ENCODE results near the gene XPO6. TPM values are rescaled to one million over a fixed set of nuclear protein-coding genes. Genes with fewer than 3 reads are reported as not detected.
A peak's percentile ranks its signal among the peaks of the same experiment; 100 is the strongest.

Gene XPO6
- total RNA-seq, 8 experiments from 2014 or later = 61.4 to 150 (median 82.2) TPM

DNA sequence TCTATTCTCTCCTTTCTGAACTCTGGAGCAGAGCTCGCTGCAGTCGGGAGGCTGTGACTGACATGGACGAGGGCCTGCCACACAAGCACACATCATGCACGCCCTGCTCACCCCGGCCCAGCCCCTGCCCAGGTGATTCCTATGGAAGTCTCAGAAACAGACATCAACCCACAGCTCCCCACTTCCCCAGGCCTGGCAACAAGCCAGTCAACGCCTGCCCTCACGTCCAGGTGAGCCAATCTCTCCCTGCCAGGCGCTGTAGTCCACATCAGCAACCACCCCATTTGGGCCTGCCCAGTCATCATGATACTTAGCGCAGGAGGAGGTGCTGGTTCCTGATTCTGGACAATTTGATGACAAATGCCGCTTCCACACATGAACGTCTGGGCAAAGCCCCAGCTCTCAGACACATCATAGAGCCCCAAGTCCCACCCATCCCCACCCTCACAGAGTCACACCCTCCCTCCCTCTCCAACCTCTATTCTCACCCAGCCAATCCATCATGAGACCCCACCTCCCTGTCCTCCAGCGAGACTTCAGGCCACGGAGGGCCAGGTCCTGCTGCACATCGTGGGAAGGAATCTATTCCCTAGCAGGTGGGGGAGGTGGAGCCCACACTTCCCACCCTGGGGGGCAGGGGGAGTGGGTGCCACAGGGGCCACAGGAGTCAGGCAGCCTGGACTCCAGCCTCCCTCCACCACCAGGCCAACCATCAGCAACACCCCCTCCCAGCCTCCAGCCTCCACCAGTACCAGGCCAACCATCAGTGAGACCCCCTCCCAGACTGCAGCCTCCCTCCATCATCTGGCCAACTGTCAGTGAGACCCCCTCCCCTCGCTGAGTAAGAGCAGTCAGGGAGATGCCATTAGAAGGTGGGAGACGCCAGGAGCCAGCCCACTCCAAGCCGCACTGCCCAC is 114.5 kb downstream of the XPO6 start:
- ATAC-seq (replicated peaks in 6 of 8) = peak in 7 of 8 experiments; percentile 29 to 83 (median 61)
- Histone ChIP-seq H3K4me1 (replicated peaks in 1 of 2) (peaks cover 4 to 14% of the 10 kb centered on the region in 2 donors), H3K27ac (peak overlapping the region in 1 of 2 donors; percentile 16), H3K4me3 (no peak overlapping the region)
- WGBS, 10 experiments = 75 to 100% (median 89%) methylated on average over 2 to 4 of the region's 17 CpGs; no CpG with 5 or more reads in 6 of the 10 experiments
- in situ Hi-C loops (cut with MboI; ENCODE audit: low pct_unique_long_range_greater_than_20kb in 2 of 9, low sequenced_read_pairs in 9 of 9, unreplicated experiment in 9 of 9) = no loop called here

DNA sequence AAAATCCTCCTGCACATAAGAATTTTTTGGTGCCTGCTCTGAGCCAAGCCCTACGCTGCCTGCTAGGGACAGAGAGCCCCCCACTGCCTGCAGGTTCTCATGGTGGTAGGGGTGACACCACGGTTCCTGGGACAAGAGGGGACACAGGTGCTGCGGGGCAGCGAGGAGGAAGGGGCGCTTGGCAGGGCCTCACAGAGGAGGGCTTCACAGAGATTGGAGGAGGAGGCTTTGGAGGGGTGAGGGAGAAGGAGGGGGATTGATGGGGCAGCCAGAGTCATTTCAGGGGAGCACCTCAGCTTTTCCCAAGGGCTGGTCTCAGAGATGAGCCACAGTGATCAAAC is 118.4 kb downstream of the XPO6 start:
- Histone ChIP-seq H3K27ac (no peak overlapping the region), H3K4me3 (no peak overlapping the region), H3K4me1 (replicated peaks in 1 of 2) (peaks cover 4 to 14% of the 10 kb centered on the region in 2 donors)
- WGBS, 10 experiments = 80 to 100% (median 100%) methylated on average over 1 to 2 of the region's 5 CpGs; no CpG with 5 or more reads in 7 of the 10 experiments
- ATAC-seq (replicated peaks in 6 of 8) = no peak
- in situ Hi-C loops (cut with MboI; ENCODE audit: low pct_unique_long_range_greater_than_20kb in 2 of 9, low sequenced_read_pairs in 9 of 9, unreplicated experiment in 9 of 9) = no loop called here

DNA sequence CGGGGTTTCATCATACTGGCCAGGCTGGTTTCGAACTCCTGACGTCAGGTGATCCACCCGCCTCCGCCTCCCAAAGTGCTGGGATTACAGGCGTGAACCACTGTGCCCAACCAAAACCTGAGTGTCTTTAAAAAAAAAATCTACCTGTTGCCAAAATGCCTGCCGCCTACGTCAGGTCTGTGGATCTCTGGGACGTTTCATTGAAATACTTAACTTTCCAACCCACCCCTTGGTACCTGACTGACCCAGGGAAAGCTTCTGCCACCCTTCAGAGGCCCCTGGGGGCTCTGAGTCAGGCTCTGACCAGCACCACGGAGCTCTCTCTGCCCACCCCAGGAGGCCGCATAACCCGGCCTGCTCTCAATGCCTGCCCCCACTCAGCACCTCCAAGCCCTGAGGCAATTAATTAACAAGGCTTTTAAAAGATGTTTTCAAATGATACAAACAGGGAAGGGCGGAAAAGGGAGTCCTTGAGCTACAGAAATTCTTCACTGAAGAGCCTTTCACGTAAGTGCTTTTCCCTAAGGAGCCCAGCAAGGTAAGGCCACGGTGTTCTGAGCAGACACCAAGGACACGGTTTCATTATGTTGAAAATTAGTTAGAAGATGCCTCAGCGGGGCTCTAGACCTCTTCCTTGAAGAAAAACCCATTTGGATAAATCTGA is 118.9 kb downstream of the XPO6 start:
- in situ Hi-C loops (cut with MboI; ENCODE audit: low pct_unique_long_range_greater_than_20kb in 2 of 9, low sequenced_read_pairs in 9 of 9, unreplicated experiment in 9 of 9) = no loop called here
- no peak overlapping the region for H3K4me3 ChIP-seq
- peaks cover 4 to 14% of the 10 kb centered on the region in 2 donors for H3K4me1 ChIP-seq (replicated peaks in 1 of 2)
- whole genome bisulfite sequencing, 10 experiments = 62 to 100% (median 63%) methylated on average over 1 to 16 of the region's 17 CpGs; no CpG with 5 or more reads in 1 of the 10 experiments
- ATAC-seq (replicated peaks in 6 of 8) = peak in 2 of 8 experiments; percentile 11 to 37
- H3K27ac ChIP-seq = no peak overlapping the region

DNA sequence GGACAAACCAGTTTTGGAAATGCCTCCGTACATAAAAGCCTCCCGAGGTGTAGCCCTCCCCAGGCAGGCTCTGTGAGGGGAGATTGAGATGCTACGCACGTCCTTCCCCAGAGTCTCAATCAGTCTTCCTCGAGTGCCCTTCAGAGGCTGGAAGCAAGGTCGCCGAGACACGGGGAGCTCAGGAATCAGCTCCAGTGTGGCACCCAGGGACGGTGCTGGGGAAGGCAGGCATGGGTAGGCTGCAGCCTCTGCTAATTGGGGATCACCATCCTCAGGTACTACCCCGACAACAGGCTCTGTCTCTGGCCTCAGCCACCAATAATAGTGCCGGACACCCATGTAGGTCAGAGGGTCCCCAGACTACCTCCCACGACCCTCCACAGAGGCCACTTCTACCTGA is 120.1 kb downstream of the XPO6 start:
- Histone ChIP-seq H3K27ac (no peak overlapping the region), H3K4me3 (no peak overlapping the region), H3K4me1 (replicated peaks in 1 of 2) (peaks cover 0 to 10% of the 10 kb centered on the region in 2 donors)
- in situ Hi-C loops (cut with MboI; ENCODE audit: low pct_unique_long_range_greater_than_20kb in 2 of 9, low sequenced_read_pairs in 9 of 9, unreplicated experiment in 9 of 9) = no loop called here
- ATAC-seq (replicated peaks in 6 of 8) = peak in 5 of 8 experiments; percentile 40 to 65 (median 45)
- WGBS, 10 experiments = 62 to 100% (median 94%) methylated on average over 1 to 5 of the region's 12 CpGs; no CpG with 5 or more reads in 5 of the 10 experiments

DNA sequence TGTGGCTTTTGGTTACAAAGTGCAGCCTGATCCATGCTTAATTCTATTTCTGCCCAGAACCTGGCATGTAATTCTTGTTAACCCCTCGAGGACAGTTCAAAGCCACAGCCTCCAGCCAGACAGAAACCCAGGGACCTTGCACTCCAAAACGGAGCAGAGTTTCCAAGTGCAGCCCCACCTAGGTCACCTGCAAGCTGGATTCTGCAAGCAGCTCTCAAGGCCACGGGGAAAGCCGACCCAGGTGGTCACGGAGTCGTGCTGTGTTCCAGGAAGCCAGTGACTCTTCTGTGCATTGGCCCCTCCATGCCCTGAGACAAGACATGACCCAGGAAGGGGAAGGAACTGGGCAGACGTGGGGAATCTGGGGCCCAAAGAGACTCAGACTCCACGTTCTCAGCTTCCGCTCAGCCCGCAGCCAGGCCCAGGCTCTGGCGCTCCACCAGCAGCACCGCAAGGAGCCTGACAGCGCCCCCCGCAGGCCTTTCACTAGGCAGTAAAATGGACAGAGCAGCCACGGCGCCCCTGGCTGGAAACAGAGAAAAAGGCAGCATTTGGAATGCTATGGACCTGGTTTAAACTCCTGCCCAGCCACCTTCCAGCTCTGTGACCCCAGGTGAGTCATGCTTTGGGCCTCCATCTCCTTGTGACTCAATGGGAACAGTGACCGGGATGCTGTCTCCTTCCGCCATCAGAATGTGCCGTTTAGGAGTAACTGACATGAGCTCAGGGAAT is 121.0 kb downstream of the XPO6 start:
- Histone ChIP-seq H3K4me3 (no peak overlapping the region), H3K27ac (no peak overlapping the region), H3K4me1 (replicated peaks in 1 of 2) (peaks cover 0 to 10% of the 10 kb centered on the region in 2 donors)
- 73 to 100% (median 100%) methylated on average over 1 to 3 of the region's 19 CpGs; no CpG with 5 or more reads in 7 of the 10 experiments for WGBS, 10 experiments
- ATAC-seq (replicated peaks in 6 of 8) = peak in 2 of 8 experiments; percentile 15 to 24
- in situ Hi-C loops (cut with MboI; ENCODE audit: low pct_unique_long_range_greater_than_20kb in 2 of 9, low sequenced_read_pairs in 9 of 9, unreplicated experiment in 9 of 9) = no loop called here

DNA sequence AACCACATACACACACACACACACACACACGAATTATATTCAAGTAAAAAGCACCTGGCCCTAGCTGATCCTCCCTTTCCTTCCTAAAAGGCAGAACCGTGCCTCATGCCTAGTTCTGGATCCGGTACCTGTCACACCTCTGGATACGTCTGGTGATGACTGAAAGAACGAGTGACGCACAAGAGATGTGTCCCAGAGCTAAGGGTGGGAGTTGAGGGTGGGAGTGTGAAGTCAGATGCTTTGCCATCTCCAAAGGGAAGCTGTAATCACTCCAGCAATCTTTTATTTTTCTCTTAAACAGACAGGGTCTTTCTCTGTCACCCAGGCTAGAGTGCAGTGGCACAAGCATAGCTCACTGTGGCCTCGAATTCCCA is 121.8 kb downstream of the XPO6 start:
- no peak overlapping the region for H3K27ac ChIP-seq
- peaks cover 0 to 10% of the 10 kb centered on the region in 2 donors for H3K4me1 ChIP-seq (replicated peaks in 1 of 2)
- WGBS, 10 experiments = 100% methylated on average over 1 of the region's 7 CpGs; no CpG with 5 or more reads in 9 of the 10 experiments
- in situ Hi-C loops (cut with MboI; ENCODE audit: low pct_unique_long_range_greater_than_20kb in 2 of 9, low sequenced_read_pairs in 9 of 9, unreplicated experiment in 9 of 9) = no loop called here
- no peak for ATAC-seq (replicated peaks in 6 of 8)
- H3K4me3 ChIP-seq = no peak overlapping the region

DNA sequence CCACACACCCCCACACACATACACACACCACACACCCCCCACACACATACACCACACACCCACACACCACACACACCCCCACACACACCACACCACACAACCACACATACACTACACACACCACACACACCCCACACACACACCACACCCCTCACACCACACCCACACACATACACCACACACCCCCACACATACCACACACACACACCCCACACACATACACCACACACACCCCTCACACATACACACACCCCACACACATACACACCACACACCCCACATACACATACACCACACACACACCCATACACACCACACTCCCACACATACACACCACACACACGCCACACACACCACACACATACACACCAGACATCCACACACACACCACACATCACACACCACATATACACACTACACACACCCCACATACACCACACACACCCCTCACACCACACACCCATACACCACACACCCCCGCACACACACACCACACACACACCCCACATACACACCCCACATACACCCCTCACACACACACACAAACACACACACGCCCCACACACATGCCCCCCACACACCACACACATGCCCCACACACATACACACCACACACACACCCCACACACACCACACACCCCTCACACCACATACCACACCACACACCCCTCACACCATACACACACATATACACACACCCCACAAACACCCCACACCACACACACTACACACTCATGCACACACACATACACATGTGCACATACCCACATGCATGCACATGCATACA is 122.4 kb downstream of the XPO6 start:
- no peak overlapping the region for H3K4me3 ChIP-seq
- H3K27ac ChIP-seq = no peak overlapping the region
- H3K4me1 ChIP-seq (replicated peaks in 1 of 2) = peaks cover 0 to 10% of the 10 kb centered on the region in 2 donors
- peak in 3 of 8 experiments; percentile 4 to 11 (median 4) for ATAC-seq (replicated peaks in 6 of 8)
- WGBS, 10 experiments = 100% methylated on average over 1 of the region's 3 CpGs; no CpG with 5 or more reads in 9 of the 10 experiments
- in situ Hi-C loops (cut with MboI; ENCODE audit: low pct_unique_long_range_greater_than_20kb in 2 of 9, low sequenced_read_pairs in 9 of 9, unreplicated experiment in 9 of 9) = no loop called here

DNA sequence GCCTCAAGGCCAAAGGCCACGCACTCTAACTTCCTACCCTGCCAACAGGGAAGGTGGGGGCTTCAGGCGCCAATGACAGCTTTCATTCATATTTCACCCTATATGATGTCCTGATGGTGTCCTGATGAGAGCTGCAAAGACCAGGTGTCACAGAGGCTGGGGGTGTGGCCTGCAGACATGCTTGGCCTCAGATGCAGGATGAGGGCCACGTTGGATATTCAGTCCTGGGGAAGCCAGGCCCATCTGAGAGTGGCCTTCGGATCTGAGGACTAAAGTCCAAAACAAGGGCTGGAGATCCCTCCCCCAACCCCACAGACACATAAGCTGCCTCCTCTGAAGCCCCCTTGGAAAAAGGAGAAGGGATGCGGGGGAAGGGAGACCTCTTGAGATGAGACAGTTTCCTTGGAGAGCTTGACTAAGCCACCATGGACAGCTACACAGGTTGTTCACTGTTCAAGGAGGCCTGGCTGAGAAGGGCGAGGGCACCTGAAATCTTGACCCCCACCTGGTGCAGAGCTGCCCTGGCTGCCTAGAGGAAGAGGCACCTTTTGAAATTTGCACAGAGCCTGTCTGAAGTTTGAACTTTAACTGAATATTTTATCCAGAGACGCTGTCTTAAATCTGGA is 124.0 kb downstream of the XPO6 start:
- ATAC-seq (replicated peaks in 6 of 8) = no peak
- in situ Hi-C loops (cut with MboI; ENCODE audit: low pct_unique_long_range_greater_than_20kb in 2 of 9, low sequenced_read_pairs in 9 of 9, unreplicated experiment in 9 of 9) = no loop called here
- H3K4me3 ChIP-seq = no peak overlapping the region
- peaks cover 0 to under 1% of the 10 kb centered on the region in 2 donors for H3K4me1 ChIP-seq (replicated peaks in 1 of 2)
- no peak overlapping the region for H3K27ac ChIP-seq
- 17 to 100% (median 88%) methylated on average over 1 to 6 of the region's 7 CpGs; no CpG with 5 or more reads in 2 of the 10 experiments for WGBS, 10 experiments

DNA sequence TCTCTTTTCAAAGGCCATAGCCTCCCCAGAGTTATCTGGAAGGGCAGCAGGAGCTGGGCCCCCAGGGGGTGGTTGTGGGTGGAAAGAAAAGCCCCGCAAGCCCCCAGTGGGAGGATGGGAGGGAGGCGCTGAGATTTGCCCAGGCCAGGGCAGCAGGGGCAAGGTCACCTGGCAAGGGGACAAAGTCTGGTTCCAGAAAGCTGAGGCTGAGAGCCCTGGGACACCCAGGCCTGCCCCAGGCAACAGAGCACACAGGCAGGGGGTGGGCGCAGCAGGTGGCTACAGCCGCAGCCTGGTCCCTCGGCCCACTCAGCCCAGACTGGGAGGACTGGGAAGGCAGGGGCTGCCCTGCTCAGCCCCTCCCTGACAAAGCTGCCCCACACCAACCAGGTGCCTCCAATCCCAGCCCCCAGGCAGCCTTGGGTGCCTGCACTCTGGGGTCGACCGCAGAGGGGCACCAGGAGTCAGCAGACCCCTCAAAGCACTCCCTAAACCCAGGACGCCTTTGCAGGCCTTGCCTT is 124.6 kb downstream of the XPO6 start:
- peak in 2 of 8 experiments; percentile 10 to 15 for ATAC-seq (replicated peaks in 6 of 8)
- Histone ChIP-seq H3K4me1 (replicated peaks in 1 of 2) (no peaks in the 10 kb centered on the region), H3K27ac (no peak overlapping the region), H3K4me3 (no peak overlapping the region)
- in situ Hi-C loops (cut with MboI; ENCODE audit: low pct_unique_long_range_greater_than_20kb in 2 of 9, low sequenced_read_pairs in 9 of 9, unreplicated experiment in 9 of 9) = no loop called here
- WGBS, 10 experiments = 80 to 100% (median 86%) methylated on average over 1 to 2 of the region's 8 CpGs; no CpG with 5 or more reads in 7 of the 10 experiments

DNA sequence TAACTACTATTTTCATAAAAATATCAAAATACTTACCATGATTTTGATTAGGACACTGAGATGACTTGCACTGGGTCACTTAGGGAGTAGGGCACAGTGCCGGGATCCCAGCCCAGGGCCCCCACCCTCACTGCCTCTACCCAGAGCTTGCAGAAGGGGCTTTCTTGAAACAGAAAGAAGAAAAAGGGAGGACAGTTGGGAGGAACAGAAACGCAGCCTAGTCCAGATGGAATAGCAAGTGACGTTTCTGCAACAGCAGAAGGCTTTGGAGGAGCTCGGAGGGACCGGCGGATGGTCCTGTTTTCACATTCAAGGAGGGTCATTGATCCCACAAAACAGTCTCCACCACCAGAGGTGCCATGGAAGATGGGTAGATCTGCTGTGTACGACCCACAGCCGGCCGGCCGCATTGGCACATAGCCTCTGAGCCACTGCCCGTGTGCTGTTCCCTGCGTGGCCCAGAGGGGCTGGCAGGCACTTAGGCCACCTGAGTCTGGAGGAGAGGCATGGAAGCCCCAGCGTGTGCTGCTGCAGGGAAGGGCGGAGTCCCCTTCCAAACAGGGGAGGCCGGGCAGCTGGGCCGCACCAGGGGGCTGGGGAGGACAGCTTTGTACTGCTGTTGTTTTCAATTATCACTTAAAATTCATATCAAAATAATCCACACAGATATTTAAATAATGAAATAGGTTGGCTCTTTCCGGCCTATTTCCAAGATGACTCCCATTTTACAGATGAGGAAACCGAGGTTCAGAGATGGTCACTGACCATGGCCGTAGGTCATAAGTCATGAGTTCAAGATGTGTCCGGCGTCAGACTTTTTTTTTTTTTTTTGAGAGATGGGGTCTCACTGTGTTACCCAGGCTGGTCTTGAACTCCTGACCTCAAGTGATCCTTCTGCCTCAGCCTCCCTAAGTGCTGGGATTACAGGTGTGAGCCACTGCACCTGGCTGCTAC is 125.3 kb downstream of the XPO6 start:
- no peak for ATAC-seq (replicated peaks in 6 of 8)
- in situ Hi-C loops (cut with MboI; ENCODE audit: low pct_unique_long_range_greater_than_20kb in 2 of 9, low sequenced_read_pairs in 9 of 9, unreplicated experiment in 9 of 9) = no loop called here
- H3K4me3 ChIP-seq = no peak overlapping the region
- H3K27ac ChIP-seq = no peak overlapping the region
- H3K4me1 ChIP-seq (replicated peaks in 1 of 2) = no peaks in the 10 kb centered on the region
- 33 to 100% (median 78%) methylated on average over 2 to 12 of the region's 21 CpGs for WGBS, 10 experiments

Data from motor neuron (in vitro differentiated cells).